Stimulated activated CD4-positive, alpha-beta T cell treated with anti-CD3 and anti-CD28 coated beads, Interleukin-15, amount 100 ng/mL, for 48 hours (primary cell): ENCODE data around the gene PTPN7.
A peak's percentile ranks its signal among the peaks of the same experiment; 100 is the strongest.
"Not testable (repeated sequence)": the region's sequence is repeated elsewhere in the genome, so short reads cannot be mapped to it uniquely, and the experiment has no call there.

Experiments
- DNase-seq, 2 donors: peaks; one replicate each; pipeline ENCODE4 v3.0.0-alpha.2; 2020; ENCODE audit warnings: low read depth in 2 of 2

PTPN7 gene

GRCh38 chr1:202189918-202190715 is 29.7 kb upstream of the PTPN7 start:
- DNase-seq = no peak

GRCh38 chr1:202189001-202189790 is 28.8 kb upstream of the PTPN7 start:
- DNase-seq = peak; percentile 45 to 75

- DNase-seq = no peak
These were observed 27.4 kb upstream of the PTPN7 start for GRCh38 chr1:202187697-202188407.

- DNase-seq = no peak
These were observed 26.8 kb upstream of the PTPN7 start for GRCh38 chr1:202187041-202187671.

GRCh38 chr1:202186327-202186726 is 25.9 kb upstream of the PTPN7 start:
- DNase-seq = no peak

GRCh38 chr1:202184750-202185460 is 24.5 kb upstream of the PTPN7 start:
- peak; percentile 61 to 65 for DNase-seq

- no peak for DNase-seq
These were observed 21.9 kb upstream of the PTPN7 start for GRCh38 chr1:202182040-202182877.

GRCh38 chr1:202181586-202181985 is 21.2 kb upstream of the PTPN7 start:
- no peak for DNase-seq

GRCh38 chr1:202180751-202181139 is 20.3 kb upstream of the PTPN7 start:
- DNase-seq = not testable (repeated sequence)

- no peak for DNase-seq
These were observed 19.7 kb upstream of the PTPN7 start for GRCh38 chr1:202179828-202180750.

GRCh38 chr1:202176949-202177927 is 16.8 kb upstream of the PTPN7 start:
- no peak for DNase-seq

- no peak for DNase-seq
These were observed 13.6 kb upstream of the PTPN7 start for GRCh38 chr1:202173993-202174392.

- no peak for DNase-seq
These were observed 11.6 kb upstream of the PTPN7 start for GRCh38 chr1:202172015-202172355.

- no peak for DNase-seq
These were observed 11.1 kb upstream of the PTPN7 start for GRCh38 chr1:202171292-202172014.

- DNase-seq = no peak
These were observed 10.3 kb upstream of the PTPN7 start for GRCh38 chr1:202170726-202171125.

- no peak for DNase-seq
These were observed 8.5 kb upstream of the PTPN7 start for GRCh38 chr1:202168861-202169260.

GRCh38 chr1:202167708-202168415 is 7.5 kb upstream of the PTPN7 start:
- no peak for DNase-seq
